ENCODE results near the gene DLGAP4.

DNA sequence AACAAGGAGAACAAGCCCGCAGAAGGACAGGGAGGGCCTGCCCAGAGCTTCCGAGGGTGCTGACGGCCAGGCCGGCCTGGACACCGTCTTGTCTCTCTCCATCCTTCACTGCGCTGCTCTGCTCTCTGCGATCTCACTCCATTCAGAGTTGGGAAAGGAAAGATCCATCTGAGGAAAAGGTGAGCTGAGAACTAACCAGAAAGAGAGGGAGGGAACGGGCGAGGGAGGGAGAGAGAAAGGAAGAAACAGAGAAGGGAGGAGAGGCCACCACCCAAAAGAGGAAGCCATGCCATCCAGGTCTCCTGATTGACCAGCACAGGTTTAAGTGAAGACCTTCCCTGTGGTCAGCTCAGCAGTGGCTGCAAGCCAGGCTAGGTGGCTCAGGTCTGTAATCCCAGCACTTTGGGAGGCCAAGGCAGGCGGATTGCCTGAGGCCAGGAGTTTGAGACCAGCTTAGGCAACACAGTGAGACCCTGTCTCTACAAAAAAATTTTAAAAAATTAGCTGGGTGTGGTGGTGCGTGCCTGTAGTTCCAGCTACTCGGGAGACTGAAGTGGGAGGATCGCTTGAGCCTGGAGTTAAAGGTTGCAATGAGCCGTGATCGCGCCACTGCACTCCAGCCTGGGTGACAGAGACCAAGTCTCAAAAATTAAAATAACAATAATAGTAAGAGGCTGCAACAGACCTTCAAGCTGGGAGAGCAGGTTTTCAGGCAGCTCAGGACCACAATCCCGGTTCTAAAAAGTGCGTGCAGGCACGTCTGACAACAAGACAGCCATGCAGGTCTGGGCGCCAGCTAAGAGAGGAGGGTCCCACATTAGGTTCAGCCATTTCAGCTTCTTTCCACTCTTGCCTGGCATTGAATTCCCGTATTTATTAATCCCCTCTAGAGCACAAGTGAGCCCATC, 34.2 kb upstream of the DLGAP4 start:
- TF ChIP-seq ZFP30 (CRISPR knock-in tag; IDR thresholded peaks at IDR 0.05): no peak
- TF ChIP-seq SNAI2 (CRISPR knock-in tag; IDR thresholded peaks at IDR 0.05): no peak
- TF ChIP-seq ISL1 (CRISPR knock-in tag; IDR thresholded peaks at IDR 0.05): no peak
- TF ChIP-seq TCF4 (CRISPR knock-in tag; IDR thresholded peaks at IDR 0.05; ENCODE audit: borderline replicate concordance): no peak
- TF ChIP-seq OSR1 (CRISPR knock-in tag; IDR thresholded peaks at IDR 0.05): no peak
- TF ChIP-seq GLIS3 (CRISPR knock-in tag; IDR thresholded peaks at IDR 0.05): no peak
- TF ChIP-seq CSDC2 (CRISPR knock-in tag; IDR thresholded peaks at IDR 0.05): no peak
- TF ChIP-seq ZFP3 (CRISPR knock-in tag; IDR thresholded peaks at IDR 0.05): no peak
- TF ChIP-seq RARB (CRISPR knock-in tag; IDR thresholded peaks at IDR 0.05): no peak
- TF ChIP-seq ARNTL (CRISPR knock-in tag; IDR thresholded peaks at IDR 0.05; ENCODE audit: borderline replicate concordance, low read depth): no peak

Measured in SK-N-SH treated with all-trans-retinoic acid at 6 μM for 48 hours (cell line).